A673 (cell line): Measurements from ENCODE around the gene SMIM30.

ENCODE experiments used
- EZH2 ChIP-seq: fragments of 200-600 bp; sonication (generic); IDR thresholded peaks from 2 replicates; pipeline ENCODE4 v1.6.1; 2017; ENCODE audit warnings: borderline replicate concordance, low read depth, mild to moderate bottlenecking, mixed read lengths, antibody characterized with exemption, low read length; ENCODE audit not compliant: poor library complexity, severe bottlenecking
- TF ChIP-seq, protein P1 (sequence below): fragments of 300-800, 200-600 bp; sonication (generic); conservative IDR thresholded peaks from 2 replicates; pipeline ENCODE4 v1.5.1; 2017; ENCODE audit warnings: low read depth, mild to moderate bottlenecking, antibody characterized with exemption, low read length, moderate library complexity, mixed read lengths

- TF ChIP-seq, protein P1, sequence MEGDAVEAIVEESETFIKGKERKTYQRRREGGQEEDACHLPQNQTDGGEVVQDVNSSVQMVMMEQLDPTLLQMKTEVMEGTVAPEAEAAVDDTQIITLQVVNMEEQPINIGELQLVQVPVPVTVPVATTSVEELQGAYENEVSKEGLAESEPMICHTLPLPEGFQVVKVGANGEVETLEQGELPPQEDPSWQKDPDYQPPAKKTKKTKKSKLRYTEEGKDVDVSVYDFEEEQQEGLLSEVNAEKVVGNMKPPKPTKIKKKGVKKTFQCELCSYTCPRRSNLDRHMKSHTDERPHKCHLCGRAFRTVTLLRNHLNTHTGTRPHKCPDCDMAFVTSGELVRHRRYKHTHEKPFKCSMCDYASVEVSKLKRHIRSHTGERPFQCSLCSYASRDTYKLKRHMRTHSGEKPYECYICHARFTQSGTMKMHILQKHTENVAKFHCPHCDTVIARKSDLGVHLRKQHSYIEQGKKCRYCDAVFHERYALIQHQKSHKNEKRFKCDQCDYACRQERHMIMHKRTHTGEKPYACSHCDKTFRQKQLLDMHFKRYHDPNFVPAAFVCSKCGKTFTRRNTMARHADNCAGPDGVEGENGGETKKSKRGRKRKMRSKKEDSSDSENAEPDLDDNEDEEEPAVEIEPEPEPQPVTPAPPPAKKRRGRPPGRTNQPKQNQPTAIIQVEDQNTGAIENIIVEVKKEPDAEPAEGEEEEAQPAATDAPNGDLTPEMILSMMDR = peak; percentile 73
- no peak for TF ChIP-seq EZH2
These were observed 41.5 kb upstream of the SMIM30 start for GRCh38 chr7:113159746-113160339.
